ENCODE measurements around the gene DGKG.

DGKG gene

DNA sequence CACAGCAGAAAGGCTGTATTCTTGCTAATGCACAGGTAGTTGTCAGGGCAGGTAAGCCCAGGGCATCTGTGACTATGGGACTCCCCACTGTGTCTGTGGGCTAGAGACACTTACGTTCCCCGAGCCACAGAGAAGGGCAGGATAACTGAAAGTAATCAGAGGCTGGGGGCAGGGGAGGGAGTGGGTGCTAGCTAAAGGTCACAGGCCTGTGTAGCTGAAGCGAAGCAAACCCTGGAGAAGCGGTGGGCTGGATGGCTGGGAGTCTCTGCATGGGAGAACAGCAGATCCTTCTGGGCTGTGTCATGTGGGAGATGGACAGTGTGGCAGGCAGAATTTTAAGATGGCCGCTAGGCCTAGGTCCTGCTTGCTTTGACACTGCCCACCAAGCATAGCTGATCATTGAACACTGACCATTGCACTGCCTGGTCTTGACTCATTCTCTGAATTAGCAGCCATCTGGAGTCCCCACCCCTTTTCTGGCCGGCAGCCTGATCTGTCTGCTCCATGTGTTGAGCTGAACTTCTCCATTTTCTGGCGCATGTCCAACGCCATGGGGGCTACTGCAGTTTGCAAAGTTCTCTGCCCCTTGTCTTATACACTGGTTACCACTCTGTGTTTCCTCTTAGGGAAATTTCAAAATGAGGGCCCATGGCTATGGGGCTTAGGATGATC is 110.0 kb downstream of the DGKG start:
- no peak overlapping the region for H3K4me3 ChIP-seq (ENCODE audit: low read depth in 1 of 2, low read length in 2 of 2)

DNA sequence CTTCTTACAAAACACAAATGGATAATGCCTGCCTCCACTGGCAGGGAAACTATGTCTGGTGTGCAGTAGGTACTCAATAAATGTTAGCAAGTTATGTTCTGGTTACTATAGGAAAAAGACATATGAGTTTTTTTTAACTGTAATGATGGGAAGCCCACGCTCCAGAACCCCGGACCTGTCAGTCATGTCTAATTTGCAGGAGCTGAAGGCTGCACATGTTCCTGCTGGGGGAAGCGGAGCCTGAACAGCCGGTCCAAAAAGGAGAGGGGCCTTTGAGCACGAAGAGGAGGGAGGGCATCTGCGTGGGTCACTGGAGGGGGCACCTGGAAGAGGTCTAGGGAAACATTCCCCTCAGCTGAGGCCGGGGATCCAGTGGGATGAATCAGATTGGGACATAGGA is 113.2 kb downstream of the DGKG start:
- Histone ChIP-seq H3K27me3 (ENCODE audit: control insufficient read depth in 1 of 2, insufficient read depth in 2 of 2, low read length in 2 of 2) (no peaks in the 10 kb centered on the region), H3K4me3 (ENCODE audit: low read depth in 1 of 2, low read length in 2 of 2) (no peak overlapping the region), H3K36me3 (ENCODE audit: insufficient read depth, low read length) (peaks cover 6% of the 10 kb centered on the region), H3K9ac (ENCODE audit: low read length) (no peak overlapping the region), H3K9me3 (ENCODE audit: low read length) (no peaks in the 10 kb centered on the region), H3K27ac (ENCODE audit: low read depth, low read length) (no peak overlapping the region), H3K4me1 (ENCODE audit: insufficient read depth, low read length) (no peaks in the 10 kb centered on the region)

More for the DNA sequence above, 110.0 kb downstream of the DGKG start:
- H3K27ac ChIP-seq (ENCODE audit: low read depth, low read length), result no peak overlapping the region
- no peak overlapping the region for H3K9ac ChIP-seq (ENCODE audit: low read length)
- no peaks in the 10 kb centered on the region for H3K27me3 ChIP-seq (ENCODE audit: control insufficient read depth in 1 of 2, insufficient read depth in 2 of 2, low read length in 2 of 2)
- no peaks in the 10 kb centered on the region for H3K4me1 ChIP-seq (ENCODE audit: insufficient read depth, low read length)
- H3K36me3 ChIP-seq (ENCODE audit: insufficient read depth, low read length), result peaks cover 10% of the 10 kb centered on the region
- H3K9me3 ChIP-seq (ENCODE audit: low read length), result no peaks in the 10 kb centered on the region

DNA sequence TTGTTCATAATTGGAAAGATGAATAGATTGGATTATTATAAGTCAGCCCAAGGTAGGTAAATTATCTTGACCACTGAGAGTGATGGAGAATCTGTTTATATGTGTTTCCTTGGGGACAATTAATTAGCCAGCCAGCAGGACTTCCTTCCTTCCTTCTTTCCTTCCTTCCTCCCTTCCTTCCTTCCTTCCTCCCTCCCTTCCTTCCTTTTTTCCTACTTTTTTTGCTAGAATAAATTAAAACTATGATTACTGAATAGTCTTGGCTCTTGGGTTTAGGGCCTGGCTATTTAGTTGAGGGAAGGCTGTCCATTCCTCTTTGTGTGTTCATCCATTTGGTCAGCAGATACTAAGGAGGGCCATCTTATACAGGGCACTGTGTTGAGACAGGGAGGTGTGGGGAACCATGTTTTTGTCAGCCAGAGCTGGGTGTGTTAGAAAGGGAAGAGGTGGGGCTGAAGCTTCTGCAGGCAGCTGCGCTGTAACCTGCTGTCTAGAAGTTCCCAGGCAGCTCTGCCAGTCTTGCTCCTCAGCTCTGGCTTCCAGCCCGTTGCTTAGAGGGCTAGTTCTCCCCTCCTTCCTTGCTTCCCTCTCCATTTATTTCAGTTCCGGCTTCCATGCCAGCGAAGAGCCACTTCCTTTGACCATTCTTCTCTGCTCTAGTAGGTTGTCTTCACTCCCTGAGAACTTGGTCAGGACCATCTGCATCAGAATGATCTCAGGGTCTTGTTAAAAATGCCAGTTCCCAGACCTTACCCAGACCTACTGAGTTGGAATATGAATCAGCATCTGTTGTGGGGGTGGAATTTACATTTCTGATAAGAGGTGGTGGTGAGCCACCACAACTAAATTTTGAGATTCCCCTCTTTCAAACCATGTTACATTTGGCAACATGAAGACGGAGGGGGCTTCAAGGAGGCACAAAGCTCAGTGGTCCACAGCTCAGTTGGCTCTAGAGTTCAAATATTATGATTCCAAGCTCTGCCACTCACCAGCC is 113.9 kb downstream of the DGKG start:
- Histone ChIP-seq H3K27me3 (ENCODE audit: control insufficient read depth in 1 of 2, insufficient read depth in 2 of 2, low read length in 2 of 2) (no peaks in the 10 kb centered on the region), H3K36me3 (ENCODE audit: insufficient read depth, low read length) (peaks cover 6% of the 10 kb centered on the region), H3K9ac (ENCODE audit: low read length) (no peak overlapping the region), H3K27ac (ENCODE audit: low read depth, low read length) (no peak overlapping the region), H3K4me1 (ENCODE audit: insufficient read depth, low read length) (no peaks in the 10 kb centered on the region), H3K9me3 (ENCODE audit: low read length) (no peaks in the 10 kb centered on the region), H3K4me3 (ENCODE audit: low read depth in 1 of 2, low read length in 2 of 2) (no peak overlapping the region)

DNA sequence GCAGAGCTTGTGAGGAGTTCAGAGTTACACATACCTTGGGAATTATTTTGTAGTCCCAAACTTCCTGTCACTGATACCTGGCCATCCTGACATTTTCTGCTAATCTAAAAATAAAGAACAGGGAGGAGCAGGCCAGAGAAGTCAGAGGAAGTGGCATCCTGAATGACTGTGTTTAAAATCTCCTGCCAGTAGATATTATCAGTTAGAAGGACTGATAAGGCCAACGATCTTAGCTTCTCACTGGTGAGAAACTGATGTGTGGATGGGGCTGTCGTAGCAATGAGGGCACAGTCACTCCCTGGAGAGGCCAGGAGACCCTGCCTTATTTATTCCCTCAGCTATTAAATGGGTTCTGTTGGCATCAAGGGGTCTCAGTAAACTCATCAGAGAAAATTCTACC is 115.1 kb downstream of the DGKG start:
- Histone ChIP-seq H3K27me3 (ENCODE audit: control insufficient read depth in 1 of 2, insufficient read depth in 2 of 2, low read length in 2 of 2) (no peaks in the 10 kb centered on the region), H3K36me3 (ENCODE audit: insufficient read depth, low read length) (peaks cover 6% of the 10 kb centered on the region), H3K27ac (ENCODE audit: low read depth, low read length) (no peak overlapping the region), H3K9ac (ENCODE audit: low read length) (no peak overlapping the region), H3K4me3 (ENCODE audit: low read depth in 1 of 2, low read length in 2 of 2) (no peak overlapping the region), H3K9me3 (ENCODE audit: low read length) (no peaks in the 10 kb centered on the region), H3K4me1 (ENCODE audit: insufficient read depth, low read length) (no peaks in the 10 kb centered on the region)

DNA sequence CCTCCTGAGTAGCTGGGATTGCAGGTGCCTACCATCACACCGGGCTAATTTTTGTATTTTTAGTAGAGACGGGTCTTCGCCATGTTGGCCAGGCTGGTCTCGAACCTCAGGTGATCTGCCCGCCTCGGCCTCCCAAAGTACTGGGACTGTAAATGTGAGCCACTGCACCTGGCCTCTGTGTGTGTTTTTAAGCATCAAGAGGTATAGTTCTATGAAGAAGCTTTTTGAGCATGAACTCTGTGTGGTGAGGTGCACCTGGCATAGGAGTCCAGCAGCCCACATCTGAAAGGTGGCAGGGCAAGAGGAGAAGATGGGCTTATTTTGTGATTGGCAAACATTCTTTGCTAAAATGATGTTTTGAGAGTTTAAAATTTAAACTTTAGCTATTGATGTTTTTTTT is 118.0 kb downstream of the DGKG start:
- Histone ChIP-seq H3K27me3 (ENCODE audit: control insufficient read depth in 1 of 2, insufficient read depth in 2 of 2, low read length in 2 of 2) (no peaks in the 10 kb centered on the region), H3K27ac (ENCODE audit: low read depth, low read length) (no peak overlapping the region), H3K4me3 (ENCODE audit: low read depth in 1 of 2, low read length in 2 of 2) (no peak overlapping the region), H3K36me3 (ENCODE audit: insufficient read depth, low read length) (no peaks in the 10 kb centered on the region), H3K9me3 (ENCODE audit: low read length) (no peaks in the 10 kb centered on the region), H3K9ac (ENCODE audit: low read length) (no peak overlapping the region), H3K4me1 (ENCODE audit: insufficient read depth, low read length) (no peaks in the 10 kb centered on the region)

DNA sequence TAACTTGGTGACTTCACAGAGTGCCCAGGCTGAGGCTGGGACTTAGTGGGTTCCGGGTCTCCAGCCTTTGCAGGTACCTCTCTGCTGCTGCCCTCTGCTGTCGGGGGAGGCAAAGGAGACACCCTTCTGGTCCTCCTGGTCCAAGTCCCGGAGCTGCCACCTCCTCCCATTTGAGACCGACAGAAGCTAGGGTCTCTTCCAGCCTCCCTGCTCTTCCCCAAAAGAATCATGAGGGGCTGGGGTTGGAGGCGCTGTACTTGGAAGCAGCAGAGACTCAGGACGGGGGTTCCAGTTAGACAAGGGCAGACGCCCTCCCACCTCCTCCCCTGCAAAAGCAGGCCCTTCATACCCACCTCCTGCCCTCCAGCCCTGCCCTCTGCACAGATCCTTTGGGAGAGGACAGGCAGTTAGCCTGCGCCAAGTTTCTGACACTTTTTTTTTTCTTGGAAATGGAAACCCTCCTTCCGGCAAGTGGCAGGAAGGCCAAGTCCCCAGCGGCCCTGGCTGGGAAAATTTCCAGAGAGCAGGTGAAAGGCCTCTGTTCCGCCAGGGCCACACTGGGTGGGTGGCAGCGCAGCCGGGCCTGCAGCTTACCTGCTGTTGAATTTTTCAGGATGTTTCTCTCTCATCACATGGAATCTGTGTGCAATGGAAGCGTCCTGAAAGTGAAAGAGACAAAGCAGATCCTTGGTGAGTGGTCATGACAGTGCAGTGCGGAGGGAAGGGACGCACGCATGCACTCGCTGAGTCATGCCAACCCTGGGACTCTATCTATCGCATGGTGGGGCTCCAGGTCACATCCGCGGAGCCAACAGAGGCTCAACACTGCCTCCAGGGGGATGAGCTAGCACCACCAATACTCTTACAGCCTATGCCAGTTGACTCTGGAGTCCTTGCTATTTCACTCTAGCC is 119.9 kb downstream of the DGKG start:
- Histone ChIP-seq H3K9me3 (ENCODE audit: low read length) (no peaks in the 10 kb centered on the region), H3K9ac (ENCODE audit: low read length) (no peak overlapping the region), H3K36me3 (ENCODE audit: insufficient read depth, low read length) (no peaks in the 10 kb centered on the region), H3K27ac (ENCODE audit: low read depth, low read length) (no peak overlapping the region), H3K4me3 (ENCODE audit: low read depth in 1 of 2, low read length in 2 of 2) (no peak overlapping the region), H3K27me3 (ENCODE audit: control insufficient read depth in 1 of 2, insufficient read depth in 2 of 2, low read length in 2 of 2) (no peaks in the 10 kb centered on the region), H3K4me1 (ENCODE audit: insufficient read depth, low read length) (no peaks in the 10 kb centered on the region)

DNA sequence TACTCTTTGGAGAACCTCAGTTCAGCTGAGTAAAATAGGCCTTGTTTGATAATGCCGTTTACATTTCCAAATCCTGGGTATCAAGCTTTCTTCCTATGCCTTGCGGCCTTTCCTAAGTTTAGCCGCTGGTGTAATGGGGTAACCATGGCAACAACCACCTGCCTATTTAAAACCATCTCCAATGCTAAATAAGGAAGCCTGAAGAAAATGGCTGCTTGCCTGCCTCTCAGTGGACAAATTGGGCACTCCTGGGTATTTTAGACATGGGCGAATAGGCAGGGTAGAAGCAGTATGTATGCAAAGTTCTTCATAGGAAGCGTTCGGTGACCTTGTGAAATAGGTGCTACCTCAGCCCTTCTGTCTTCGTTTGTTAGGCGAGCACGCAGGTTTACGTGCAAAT is 122.7 kb downstream of the DGKG start:
- Histone ChIP-seq H3K4me3 (ENCODE audit: low read depth in 1 of 2, low read length in 2 of 2) (no peak overlapping the region), H3K9ac (ENCODE audit: low read length) (no peak overlapping the region), H3K27me3 (ENCODE audit: control insufficient read depth in 1 of 2, insufficient read depth in 2 of 2, low read length in 2 of 2) (no peaks in the 10 kb centered on the region), H3K9me3 (ENCODE audit: low read length) (no peaks in the 10 kb centered on the region), H3K27ac (ENCODE audit: low read depth, low read length) (no peak overlapping the region), H3K4me1 (ENCODE audit: insufficient read depth, low read length) (no peaks in the 10 kb centered on the region), H3K36me3 (ENCODE audit: insufficient read depth, low read length) (no peaks in the 10 kb centered on the region)

DNA sequence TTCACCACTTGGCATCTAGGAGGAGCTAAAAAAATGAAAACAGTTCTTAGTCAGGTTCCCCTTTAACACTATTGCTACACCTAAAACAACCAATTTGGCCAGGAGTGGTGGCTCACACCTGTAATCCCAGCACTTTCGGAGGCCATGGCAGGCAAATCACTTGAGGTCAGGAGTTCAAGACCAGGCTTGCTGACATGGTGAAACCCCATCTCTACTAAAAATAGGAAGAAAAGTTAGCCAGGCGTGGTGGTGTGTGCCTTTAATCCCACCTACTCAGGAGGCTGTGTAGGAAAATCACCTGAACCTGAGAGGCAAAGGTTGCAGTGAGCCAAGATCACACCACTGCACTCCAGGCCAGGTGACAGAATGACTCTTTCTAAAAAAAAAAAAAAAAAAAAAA is 124.1 kb downstream of the DGKG start:
- H3K27me3 ChIP-seq (ENCODE audit: control insufficient read depth in 1 of 2, insufficient read depth in 2 of 2, low read length in 2 of 2), result no peaks in the 10 kb centered on the region

DNA sequence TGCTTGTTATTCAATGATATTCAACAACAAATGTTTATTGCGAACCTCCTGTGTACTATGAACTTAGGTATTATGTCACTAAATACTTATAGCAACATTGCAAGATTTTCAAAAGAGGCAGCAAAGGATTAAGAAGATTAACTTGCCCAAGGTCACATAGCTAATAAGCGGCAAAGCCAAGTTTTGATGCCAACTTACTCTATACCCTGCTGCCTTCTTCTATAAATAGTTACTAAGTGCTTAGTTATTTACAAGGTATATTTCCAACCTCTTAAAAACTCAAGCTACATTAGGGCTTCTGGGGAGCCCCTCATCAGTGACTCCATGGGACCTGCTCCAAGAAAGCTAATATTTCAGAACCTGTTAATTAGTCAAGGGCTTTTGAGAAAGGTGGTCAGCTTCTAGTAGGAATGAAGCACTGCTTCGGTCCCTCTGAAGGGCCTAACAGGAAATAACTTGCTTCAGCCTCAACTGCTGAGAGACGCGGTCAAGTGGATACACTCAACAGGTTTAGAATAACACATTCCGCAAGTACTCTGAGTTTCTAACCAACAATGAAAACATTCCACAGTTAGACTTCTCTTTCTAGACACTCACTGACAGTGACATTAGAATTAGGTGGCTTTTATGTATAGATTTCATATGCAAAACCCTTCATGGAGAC is 125.5 kb downstream of the DGKG start:
- no peaks in the 10 kb centered on the region for H3K27me3 ChIP-seq (ENCODE audit: control insufficient read depth in 1 of 2, insufficient read depth in 2 of 2, low read length in 2 of 2)
- H3K36me3 ChIP-seq (ENCODE audit: insufficient read depth, low read length), result no peaks in the 10 kb centered on the region
- H3K9me3 ChIP-seq (ENCODE audit: low read length), result no peaks in the 10 kb centered on the region
- H3K27ac ChIP-seq (ENCODE audit: low read depth, low read length), result no peak overlapping the region
- H3K4me1 ChIP-seq (ENCODE audit: insufficient read depth, low read length), result no peaks in the 10 kb centered on the region
- no peak overlapping the region for H3K4me3 ChIP-seq (ENCODE audit: low read depth in 1 of 2, low read length in 2 of 2)
- H3K9ac ChIP-seq (ENCODE audit: low read length), result no peak overlapping the region

More for the DNA sequence above, 124.1 kb downstream of the DGKG start:
- Histone ChIP-seq H3K27ac (ENCODE audit: low read depth, low read length) (no peak overlapping the region), H3K9ac (ENCODE audit: low read length) (no peak overlapping the region), H3K4me3 (ENCODE audit: low read depth in 1 of 2, low read length in 2 of 2) (no peak overlapping the region), H3K9me3 (ENCODE audit: low read length) (no peaks in the 10 kb centered on the region), H3K4me1 (ENCODE audit: insufficient read depth, low read length) (no peaks in the 10 kb centered on the region), H3K36me3 (ENCODE audit: insufficient read depth, low read length) (no peaks in the 10 kb centered on the region)

DNA sequence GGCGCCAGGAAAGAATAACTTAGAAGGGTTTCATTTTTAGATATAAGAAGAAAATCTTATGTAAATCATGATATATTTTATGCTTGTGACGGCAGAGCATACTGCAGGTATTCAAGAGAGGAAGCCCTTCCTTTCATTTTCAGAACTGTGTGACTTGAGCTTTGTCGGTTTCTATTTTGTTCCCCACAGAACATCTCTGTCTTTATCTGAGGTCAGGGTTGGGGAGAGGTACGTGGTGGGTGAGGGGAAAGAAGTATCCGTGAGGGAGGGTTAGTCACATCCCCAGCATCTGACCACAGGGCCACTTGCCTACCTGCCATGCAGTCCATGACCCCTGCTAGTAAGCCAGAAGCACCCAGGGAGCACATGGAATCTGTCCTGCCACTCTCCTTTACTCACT is 126.5 kb downstream of the DGKG start:
- Histone ChIP-seq H3K9me3 (ENCODE audit: low read length) (no peaks in the 10 kb centered on the region), H3K36me3 (ENCODE audit: insufficient read depth, low read length) (no peaks in the 10 kb centered on the region), H3K9ac (ENCODE audit: low read length) (no peak overlapping the region), H3K27ac (ENCODE audit: low read depth, low read length) (no peak overlapping the region), H3K4me3 (ENCODE audit: low read depth in 1 of 2, low read length in 2 of 2) (no peak overlapping the region), H3K4me1 (ENCODE audit: insufficient read depth, low read length) (no peaks in the 10 kb centered on the region), H3K27me3 (ENCODE audit: control insufficient read depth in 1 of 2, insufficient read depth in 2 of 2, low read length in 2 of 2) (no peaks in the 10 kb centered on the region)

DNA sequence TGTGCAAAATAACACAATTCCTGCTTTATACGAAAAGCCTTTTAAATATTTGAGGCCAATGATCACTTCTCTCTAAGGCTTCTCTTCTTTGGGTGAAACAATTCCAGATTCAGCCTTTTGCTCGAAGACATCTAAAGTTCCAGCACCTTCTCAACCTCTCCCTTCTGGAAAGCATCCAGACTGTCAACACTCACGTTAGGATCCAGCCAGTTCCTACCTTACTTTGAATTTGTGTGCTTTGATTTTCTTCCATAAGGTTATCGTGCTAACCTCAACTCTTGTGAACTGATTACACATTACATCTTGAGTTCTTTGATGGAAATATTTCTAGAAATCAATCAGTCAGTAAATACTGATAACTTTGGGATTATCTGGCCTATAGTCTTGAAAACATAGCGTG is 127.9 kb downstream of the DGKG start:
- Histone ChIP-seq H3K9ac (ENCODE audit: low read length) (no peak overlapping the region), H3K36me3 (ENCODE audit: insufficient read depth, low read length) (no peaks in the 10 kb centered on the region), H3K27ac (ENCODE audit: low read depth, low read length) (no peak overlapping the region), H3K4me1 (ENCODE audit: insufficient read depth, low read length) (no peaks in the 10 kb centered on the region), H3K27me3 (ENCODE audit: control insufficient read depth in 1 of 2, insufficient read depth in 2 of 2, low read length in 2 of 2) (no peaks in the 10 kb centered on the region), H3K4me3 (ENCODE audit: low read depth in 1 of 2, low read length in 2 of 2) (no peak overlapping the region), H3K9me3 (ENCODE audit: low read length) (no peaks in the 10 kb centered on the region)

All from muscle layer of colon (tissue), 2 donors.